Gastrocnemius medialis (tissue), 4 donors: ENCODE results near the gene RBBP8.

Experiments
- CTCF ChIP-seq, 5 experiments: fragments of 450-650 bp in 3 of 5; fragments of 200-600 bp in 2 of 5; sonication (generic) in 2 of 5; IDR thresholded peaks in 4 of 5; conservative IDR thresholded peaks in 1 of 5; 1 replicate in 4 of 5; 2 replicates in 1 of 5; pipeline ENCODE4 v1.5.1; 2016 to 2019; ENCODE audit warnings: antibody characterized with exemption in 5 of 5, mild to moderate bottlenecking in 3 of 5, moderate library complexity in 3 of 5
- POLR2A ChIP-seq, 2 donors: fragments of 450-650 bp; IDR thresholded peaks; one replicate each; pipeline ENCODE4 v1.6.1; 2017; ENCODE audit warnings: antibody characterized with exemption in 2 of 2, mild to moderate bottlenecking in 2 of 2, moderate library complexity in 2 of 2

GRCh38 chr18:22974001-22974400 is 40.9 kb downstream of the RBBP8 start:
- no peak for TF ChIP-seq CTCF (IDR thresholded peaks at IDR 0.05 in 4 of 5, conservative IDR thresholded peaks at IDR 0.05 in 1 of 5)
- TF ChIP-seq POLR2A (IDR thresholded peaks at IDR 0.05) = no peak
